ENCODE results near the gene TXLNG. TPM values are rescaled to one million over a fixed set of nuclear protein-coding genes. Genes with fewer than 3 reads are reported as not detected.
A peak's percentile ranks its signal among the peaks of the same experiment; 100 is the strongest.

Gene TXLNG
- total and polyA plus RNA-seq, 2 of the 13 experiments (the other 11 are each of a cell fraction or from before 2014, with no cell fraction given) = 13.1 to 15.5 TPM

DNA sequence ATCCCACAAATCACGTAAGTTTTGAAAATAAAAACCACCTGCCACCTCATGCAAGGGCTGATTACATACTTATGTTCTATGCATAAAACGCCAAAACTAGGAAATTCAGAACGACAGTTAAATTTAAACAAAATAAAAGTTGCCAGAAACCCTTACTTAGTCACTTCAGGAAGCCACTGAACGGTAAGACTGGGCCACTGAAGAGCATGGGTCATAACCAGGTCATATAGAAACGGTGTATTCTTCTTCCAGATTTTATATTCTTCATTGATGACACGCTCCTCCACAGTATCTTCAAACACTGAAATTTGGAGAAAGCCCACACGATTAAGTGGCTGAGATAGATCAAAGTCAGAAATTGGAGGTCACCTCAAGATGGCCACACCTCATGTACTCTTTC is 82.7 kb downstream of the TXLNG start (continued):
- TF ChIP-seq DPF2 (CRISPR knock-in tag; IDR thresholded peaks at IDR 0.05; ENCODE audit: borderline replicate concordance, low read depth) (no peak), SATB2 (CRISPR knock-in tag; IDR thresholded peaks at IDR 0.05) (no peak)
- TF ChIP-seq, protein P1, sequence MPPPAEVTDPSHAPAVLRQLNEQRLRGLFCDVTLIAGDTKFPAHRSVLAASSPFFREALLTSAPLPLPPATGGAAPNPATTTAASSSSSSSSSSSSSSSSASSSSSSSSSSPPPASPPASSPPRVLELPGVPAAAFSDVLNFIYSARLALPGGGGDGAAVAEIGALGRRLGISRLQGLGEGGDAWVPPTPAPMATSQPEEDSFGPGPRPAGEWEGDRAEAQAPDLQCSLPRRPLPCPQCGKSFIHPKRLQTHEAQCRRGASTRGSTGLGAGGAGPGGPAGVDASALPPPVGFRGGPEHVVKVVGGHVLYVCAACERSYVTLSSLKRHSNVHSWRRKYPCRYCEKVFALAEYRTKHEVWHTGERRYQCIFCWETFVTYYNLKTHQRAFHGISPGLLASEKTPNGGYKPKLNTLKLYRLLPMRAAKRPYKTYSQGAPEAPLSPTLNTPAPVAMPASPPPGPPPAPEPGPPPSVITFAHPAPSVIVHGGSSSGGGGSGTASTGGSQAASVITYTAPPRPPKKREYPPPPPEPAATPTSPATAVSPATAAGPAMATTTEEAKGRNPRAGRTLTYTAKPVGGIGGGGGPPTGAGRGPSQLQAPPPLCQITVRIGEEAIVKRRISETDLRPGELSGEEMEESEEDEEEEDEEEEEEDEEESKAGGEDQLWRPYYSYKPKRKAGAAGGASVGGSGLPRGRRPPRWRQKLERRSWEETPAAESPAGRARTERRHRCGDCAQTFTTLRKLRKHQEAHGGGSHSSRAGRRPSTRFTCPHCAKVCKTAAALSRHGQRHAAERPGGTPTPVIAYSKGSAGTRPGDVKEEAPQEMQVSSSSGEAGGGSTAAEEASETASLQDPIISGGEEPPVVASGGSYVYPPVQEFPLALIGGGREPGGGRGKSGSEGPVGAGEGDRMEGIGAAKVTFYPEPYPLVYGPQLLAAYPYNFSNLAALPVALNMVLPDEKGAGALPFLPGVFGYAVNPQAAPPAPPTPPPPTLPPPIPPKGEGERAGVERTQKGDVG (CRISPR knock-in tag; IDR thresholded peaks at IDR 0.05; ENCODE audit: borderline replicate concordance) = no peak
- TF ChIP-seq, protein P2, sequence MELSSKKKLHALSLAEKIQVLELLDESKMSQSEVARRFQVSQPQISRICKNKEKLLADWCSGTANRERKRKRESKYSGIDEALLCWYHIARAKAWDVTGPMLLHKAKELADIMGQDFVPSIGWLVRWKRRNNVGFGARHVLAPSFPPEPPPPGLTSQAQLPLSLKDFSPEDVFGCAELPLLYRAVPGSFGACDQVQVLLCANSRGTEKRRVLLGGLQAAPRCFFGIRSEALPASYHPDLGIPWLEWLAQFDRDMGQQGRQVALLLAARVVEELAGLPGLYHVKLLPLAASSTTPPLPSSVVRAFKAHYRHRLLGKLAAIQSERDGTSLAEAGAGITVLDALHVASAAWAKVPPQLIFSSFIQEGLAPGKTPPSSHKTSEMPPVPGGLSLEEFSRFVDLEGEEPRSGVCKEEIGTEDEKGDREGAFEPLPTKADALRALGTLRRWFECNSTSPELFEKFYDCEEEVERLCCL (CRISPR knock-in tag; IDR thresholded peaks at IDR 0.05; ENCODE audit: borderline replicate concordance) = no peak

DNA sequence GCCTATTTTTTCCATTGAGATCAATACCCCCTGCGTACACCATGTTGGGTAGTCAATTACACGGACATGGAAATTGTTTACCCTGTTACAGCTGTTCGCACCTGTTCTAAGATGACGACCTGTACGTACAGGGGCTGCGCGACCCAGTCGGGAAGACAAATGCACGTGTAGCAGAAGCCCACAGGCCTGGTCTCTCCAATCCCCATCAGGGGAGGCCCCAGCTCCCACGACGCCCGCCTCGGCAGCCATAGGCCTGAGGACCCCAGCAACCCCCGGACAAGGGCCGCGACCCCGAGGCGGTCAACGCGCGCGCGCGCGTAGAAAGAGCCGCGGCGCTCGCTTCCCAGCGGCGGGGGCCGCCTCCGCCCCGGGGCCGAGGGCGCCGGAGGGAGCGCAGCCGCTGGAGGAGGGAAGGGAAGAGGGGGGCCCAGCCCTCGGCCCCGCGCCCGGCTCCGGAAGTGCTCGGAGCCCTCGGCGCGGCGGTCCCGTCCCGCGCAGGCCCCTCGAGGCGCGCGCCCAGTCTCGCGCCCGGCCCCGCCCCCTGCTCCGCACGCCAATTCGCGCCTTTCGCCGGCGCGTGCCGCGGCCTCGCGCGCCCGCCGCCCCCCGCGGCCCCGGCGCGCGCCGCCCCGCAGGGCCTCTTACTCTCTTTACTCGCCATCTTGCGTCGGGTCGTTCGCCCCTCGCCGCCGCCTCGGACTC is 83.3 kb downstream of the TXLNG start:
- ChIA-PET CTCF (ENCODE audit: low intra/inter-chr PET ratio, low total read pairs) (no interaction called here), POLR2A (interaction anchor here (1.0 kb wide), 1 partner anchor 98 kb away, joined by 9 read pairs; no protein-coding TSS in a partner anchor)
- peak overlapping the region; percentile 65 to 76 (median 70) for H3K4me3 ChIP-seq (replicated peaks in 1 of 3; ENCODE audit: insufficient read depth in 1 of 3, low read depth in 2 of 3, low read length in 3 of 3)
- in situ Hi-C loops (cut with HindIII; ENCODE audit: extremely low pct_ligation_motif_present, low pct_unique_long_range_greater_than_20kb) (no loop called here), intact Hi-C loops (cut with micrococcal nuclease; ENCODE audit: unreplicated experiment) (loop anchor here (5.0 kb wide), 1 partner anchor 42 kb away; no protein-coding TSS in a partner anchor)
- peak; percentile 70 for ATAC-seq
- H2AFZ ChIP-seq (ENCODE audit: low read length) = no peak overlapping the region
- H3K4me1 ChIP-seq (ENCODE audit: insufficient read depth, low read length) = peaks cover 33% of the 10 kb centered on the region; the same call in 1 of the 2 replicates
- FAIRE-seq = no peak
- H3K9me3 ChIP-seq (ENCODE audit: low read length) = no peaks in the 10 kb centered on the region
- H3K79me2 ChIP-seq (ENCODE audit: insufficient read depth, low read length) = peaks cover 43% of the 10 kb centered on the region
- H3K27me3 ChIP-seq (ENCODE audit: control insufficient read depth in 1 of 2, insufficient read depth in 2 of 2, low read length in 2 of 2) = no peaks in the 10 kb centered on the region; a peak in 1 of 5 replicates
- no TSS peak for BruUV-seq (replicated peaks)
- H3K27ac ChIP-seq (ENCODE audit: extremely low read length, insufficient read depth, low read length) = peak overlapping the region; percentile 97
- H4K20me1 ChIP-seq (ENCODE audit: insufficient read depth, low read length) = peaks cover 7% of the 10 kb centered on the region; the same call in 1 of the 2 replicates
- peak overlapping the region; percentile 73 for H3K4me2 ChIP-seq (ENCODE audit: low read depth, low read length)
- no peak for DNase-seq (ENCODE audit: low spot score)
- 0 out of 5 replicates have a peak, but pooled peaks cover 0 to 1% of the 10 kb centered on the region in 2 experiments for H3K36me3 ChIP-seq (replicated peaks in 1 of 2; ENCODE audit: control insufficient read depth in 1 of 2, insufficient read depth in 2 of 2, low read length in 2 of 2)
- peak overlapping the region; percentile 85 for H3K9ac ChIP-seq (ENCODE audit: insufficient read depth, low read depth, low read length)
- WGBS (ENCODE audit: low lambda C conversion rate) = no CpG with 5 or more reads among the region's 92 CpGs
- TF ChIP-seq PRPF4 (IDR thresholded peaks at IDR 0.05; ENCODE audit: low read depth, low read length, poor library complexity, severe bottlenecking) (no peak), DNMT3B (CRISPR knock-in tag; conservative IDR thresholded peaks at IDR 0.05) (no peak), ZNF878 (CRISPR knock-in tag; IDR thresholded peaks at IDR 0.05) (no peak), ZNF354B (CRISPR knock-in tag; IDR thresholded peaks at IDR 0.05) (no peak), ZMYM2 (CRISPR knock-in tag; IDR thresholded peaks at IDR 0.05) (no peak), NCOA2 (CRISPR knock-in tag; IDR thresholded peaks at IDR 0.05) (no peak), MTA3 (CRISPR knock-in tag; IDR thresholded peaks at IDR 0.05) (no peak), SMYD3 (CRISPR knock-in tag; IDR thresholded peaks at IDR 0.05) (no peak)
- TF ChIP-seq, protein P3, sequence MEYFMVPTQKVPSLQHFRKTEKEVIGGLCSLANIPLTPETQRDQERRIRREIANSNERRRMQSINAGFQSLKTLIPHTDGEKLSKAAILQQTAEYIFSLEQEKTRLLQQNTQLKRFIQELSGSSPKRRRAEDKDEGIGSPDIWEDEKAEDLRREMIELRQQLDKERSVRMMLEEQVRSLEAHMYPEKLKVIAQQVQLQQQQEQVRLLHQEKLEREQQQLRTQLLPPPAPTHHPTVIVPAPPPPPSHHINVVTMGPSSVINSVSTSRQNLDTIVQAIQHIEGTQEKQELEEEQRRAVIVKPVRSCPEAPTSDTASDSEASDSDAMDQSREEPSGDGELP (IDR thresholded peaks at IDR 0.05; ENCODE audit: borderline replicate concordance, low read depth) = peak; percentile 69; the same call in 1 of the 2 replicates
- TF ChIP-seq, protein P4, sequence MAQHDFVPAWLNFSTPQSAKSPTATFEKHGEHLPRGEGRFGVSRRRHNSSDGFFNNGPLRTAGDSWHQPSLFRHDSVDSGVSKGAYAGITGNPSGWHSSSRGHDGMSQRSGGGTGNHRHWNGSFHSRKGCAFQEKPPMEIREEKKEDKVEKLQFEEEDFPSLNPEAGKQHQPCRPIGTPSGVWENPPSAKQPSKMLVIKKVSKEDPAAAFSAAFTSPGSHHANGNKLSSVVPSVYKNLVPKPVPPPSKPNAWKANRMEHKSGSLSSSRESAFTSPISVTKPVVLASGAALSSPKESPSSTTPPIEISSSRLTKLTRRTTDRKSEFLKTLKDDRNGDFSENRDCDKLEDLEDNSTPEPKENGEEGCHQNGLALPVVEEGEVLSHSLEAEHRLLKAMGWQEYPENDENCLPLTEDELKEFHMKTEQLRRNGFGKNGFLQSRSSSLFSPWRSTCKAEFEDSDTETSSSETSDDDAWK (CRISPR knock-in tag; IDR thresholded peaks at IDR 0.05) = no peak
- TF ChIP-seq, protein P5, sequence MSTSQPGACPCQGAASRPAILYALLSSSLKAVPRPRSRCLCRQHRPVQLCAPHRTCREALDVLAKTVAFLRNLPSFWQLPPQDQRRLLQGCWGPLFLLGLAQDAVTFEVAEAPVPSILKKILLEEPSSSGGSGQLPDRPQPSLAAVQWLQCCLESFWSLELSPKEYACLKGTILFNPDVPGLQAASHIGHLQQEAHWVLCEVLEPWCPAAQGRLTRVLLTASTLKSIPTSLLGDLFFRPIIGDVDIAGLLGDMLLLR (CRISPR knock-in tag; IDR thresholded peaks at IDR 0.05) = no peak
